GM21723 (cell line): Measurements from ENCODE around the gene ASPA.
"Not testable (repeated sequence)": the region's sequence is repeated elsewhere in the genome, so short reads cannot be mapped to it uniquely, and the experiment has no call there.

Experiments
- ATAC-seq: cut with Tn5 transposase; IDR thresholded peaks from one replicate; pipeline ENCODE4 v1.9.1; 2021; ENCODE audit warnings: mild to moderate bottlenecking, moderate library complexity; ENCODE audit not compliant: unreplicated experiment

The ASPA gene

GRCh38 chr17:3475812-3476610 is at the start of gene ASPA:
Gene ASPA, plus strand, starts transcription at chr17:3475997. Its CDS starts 163 bp downstream, at chr17:3476160.
- no peak for ATAC-seq

- not testable (repeated sequence) for ATAC-seq
Observed at GRCh38 chr17:3433215-3433614, 42.6 kb upstream of the ASPA start.

GRCh38 chr17:3433741-3434140 is 42.1 kb upstream of the ASPA start, which contains the start of gene OR1E2:
Gene OR1E2, minus strand, starts transcription at chr17:3433841. Its CDS starts 0 bp downstream, at chr17:3433841.
- ATAC-seq, result no peak

GRCh38 chr17:3438368-3438767 is 37.4 kb upstream of the ASPA start:
- ATAC-seq, result no peak

- ATAC-seq, result no peak
Observed at GRCh38 chr17:3440451-3440850, 35.3 kb upstream of the ASPA start.

- no peak for ATAC-seq
Observed at GRCh38 chr17:3447625-3448024, 28.2 kb upstream of the ASPA start.

- no peak for ATAC-seq
Observed at GRCh38 chr17:3448059-3448665, 27.6 kb upstream of the ASPA start.

- ATAC-seq, result not testable (repeated sequence)
Observed at GRCh38 chr17:3466355-3466754, 9.4 kb upstream of the ASPA start.

- no peak for ATAC-seq
Observed at GRCh38 chr17:3469529-3469928, 6.3 kb upstream of the ASPA start.

GRCh38 chr17:3471599-3471998 is 4.2 kb upstream of the ASPA start, which contains the start of gene SPATA22:
Gene SPATA22, minus strand, starts transcription at chr17:3471819. Its CDS starts 2,494 bp downstream, at chr17:3469325.
- no peak for ATAC-seq

GRCh38 chr17:3472137-3472536 is 3.7 kb upstream of the ASPA start:
- no peak for ATAC-seq

- no peak for ATAC-seq
Observed at GRCh38 chr17:3474212-3474611, 1.6 kb upstream of the ASPA start.

- no peak for ATAC-seq
Observed at GRCh38 chr17:3475251-3475685, 529 bp upstream of the ASPA start.

GRCh38 chr17:3479988-3480387 is 4.2 kb downstream of the ASPA start:
- ATAC-seq, result no peak

GRCh38 chr17:3482852-3483251 is 7.1 kb downstream of the ASPA start:
- no peak for ATAC-seq

GRCh38 chr17:3485481-3486068 is 9.8 kb downstream of the ASPA start:
- ATAC-seq, result no peak

- ATAC-seq, result no peak
Observed at GRCh38 chr17:3497101-3497500, 21.3 kb downstream of the ASPA start.

GRCh38 chr17:3501344-3501743 is 25.5 kb downstream of the ASPA start:
- ATAC-seq, result no peak

GRCh38 chr17:3502466-3502865 is 26.7 kb downstream of the ASPA start:
- ATAC-seq, result no peak

- no peak for ATAC-seq
Observed at GRCh38 chr17:3503285-3503684, 27.5 kb downstream of the ASPA start.

GRCh38 chr17:3505008-3505407 is 29.2 kb downstream of the ASPA start:
- no peak for ATAC-seq

- ATAC-seq, result no peak
Observed at GRCh38 chr17:3506054-3506453, 30.3 kb downstream of the ASPA start.
